Memory B cell (primary cell): Measurements from ENCODE around the gene SLC8A1.

Experiments used
- ATAC-seq: fragments of 150-1000 bp; cut with Tn5 transposase; 2 replicates; pipeline ENCODE4 v1.10.0; 2021; ENCODE audit warnings: low read depth, mild to moderate bottlenecking, moderate library complexity
- DNase-seq, 2 donors: peaks; one replicate each; pipeline ENCODE4 v3.0.0; 2022; ENCODE audit warnings: low spot score in 2 of 2
- H3K27ac Mint-ChIP-seq: one replicate; pipeline ENCODE4 v1.8.0; 2022; ENCODE audit warnings: mild to moderate bottlenecking, moderate library complexity, mixed read lengths
- H3K27me3 Mint-ChIP-seq: one replicate; pipeline ENCODE4 v1.8.0; 2022; ENCODE audit warnings: mixed read lengths
- H3K36me3 Mint-ChIP-seq: one replicate; pipeline ENCODE4 v1.8.0; 2022; ENCODE audit warnings: mild to moderate bottlenecking, mixed read lengths
- H3K4me1 Mint-ChIP-seq: one replicate; pipeline ENCODE4 v1.8.0; 2022; ENCODE audit warnings: mixed read lengths
- H3K4me3 Mint-ChIP-seq: one replicate; pipeline ENCODE4 v1.8.0; 2022; ENCODE audit warnings: mild to moderate bottlenecking, moderate library complexity, mixed read lengths
- H3K9me3 Mint-ChIP-seq: one replicate; pipeline ENCODE4 v1.8.0; 2022; ENCODE audit warnings: mixed read lengths

Gene SLC8A1

GRCh38 chr2:40357667-40358066, 94.2 kb downstream of the SLC8A1 start:
- no peak overlapping the region for H3K27ac Mint-ChIP-seq
- H3K4me3 Mint-ChIP-seq: no peak overlapping the region
- no peaks in the 10 kb centered on the region for H3K9me3 Mint-ChIP-seq
- H3K27me3 Mint-ChIP-seq: peaks cover 5% of the 10 kb centered on the region
- H3K36me3 Mint-ChIP-seq: no peaks in the 10 kb centered on the region
- ATAC-seq: no peak
- H3K4me1 Mint-ChIP-seq: peaks cover 3% of the 10 kb centered on the region
- DNase-seq: no peak

- H3K27ac Mint-ChIP-seq: no peak overlapping the region
- no peaks in the 10 kb centered on the region for H3K9me3 Mint-ChIP-seq
These were observed 96.4 kb downstream of the SLC8A1 start for GRCh38 chr2:40355451-40355850.

GRCh38 chr2:40353231-40353630, 98.7 kb downstream of the SLC8A1 start:
- Mint-ChIP-seq H3K27me3 (peaks cover 1% of the 10 kb centered on the region), H3K4me1 (no peaks in the 10 kb centered on the region), H3K27ac (no peak overlapping the region), H3K9me3 (no peaks in the 10 kb centered on the region), H3K4me3 (no peak overlapping the region), H3K36me3 (no peaks in the 10 kb centered on the region)
- no peak for ATAC-seq
- DNase-seq: no peak

More at GRCh38 chr2:40355451-40355850, 96.4 kb downstream of the SLC8A1 start:
- ATAC-seq (no peak), DNase-seq (no peak)
- Mint-ChIP-seq H3K4me3 (no peak overlapping the region), H3K4me1 (peaks cover 3% of the 10 kb centered on the region), H3K36me3 (no peaks in the 10 kb centered on the region), H3K27me3 (peaks cover 5% of the 10 kb centered on the region)

GRCh38 chr2:40352703-40353099, 99.2 kb downstream of the SLC8A1 start:
- no peak overlapping the region for H3K4me3 Mint-ChIP-seq
- no peak for DNase-seq
- H3K9me3 Mint-ChIP-seq: no peaks in the 10 kb centered on the region
- ATAC-seq: no peak
- peaks cover under 1% of the 10 kb centered on the region for H3K27me3 Mint-ChIP-seq
- no peaks in the 10 kb centered on the region for H3K4me1 Mint-ChIP-seq
- no peaks in the 10 kb centered on the region for H3K36me3 Mint-ChIP-seq
- H3K27ac Mint-ChIP-seq: no peak overlapping the region

GRCh38 chr2:40352041-40352702, 99.7 kb downstream of the SLC8A1 start:
- no peaks in the 10 kb centered on the region for H3K9me3 Mint-ChIP-seq
- H3K27ac Mint-ChIP-seq: no peak overlapping the region
- no peaks in the 10 kb centered on the region for H3K27me3 Mint-ChIP-seq
- no peak overlapping the region for H3K4me3 Mint-ChIP-seq
- no peaks in the 10 kb centered on the region for H3K36me3 Mint-ChIP-seq
- ATAC-seq: no peak
- DNase-seq: no peak
- no peaks in the 10 kb centered on the region for H3K4me1 Mint-ChIP-seq

- H3K4me3 Mint-ChIP-seq: no peak overlapping the region
- H3K9me3 Mint-ChIP-seq: no peaks in the 10 kb centered on the region
- H3K4me1 Mint-ChIP-seq: no peaks in the 10 kb centered on the region
- ATAC-seq (no peak), DNase-seq (no peak)
- H3K27me3 Mint-ChIP-seq: no peaks in the 10 kb centered on the region
- H3K27ac Mint-ChIP-seq: no peak overlapping the region
- H3K36me3 Mint-ChIP-seq: no peaks in the 10 kb centered on the region
These were observed 103.2 kb downstream of the SLC8A1 start for GRCh38 chr2:40348665-40349064.

GRCh38 chr2:40348038-40348437, 103.9 kb downstream of the SLC8A1 start:
- Mint-ChIP-seq H3K4me3 (no peak overlapping the region), H3K27me3 (no peaks in the 10 kb centered on the region), H3K9me3 (no peaks in the 10 kb centered on the region), H3K36me3 (no peaks in the 10 kb centered on the region), H3K4me1 (no peaks in the 10 kb centered on the region), H3K27ac (no peak overlapping the region)
- no peak for ATAC-seq
- no peak for DNase-seq

- H3K27me3 Mint-ChIP-seq: no peaks in the 10 kb centered on the region
- no peaks in the 10 kb centered on the region for H3K36me3 Mint-ChIP-seq
- H3K4me3 Mint-ChIP-seq: no peak overlapping the region
- H3K27ac Mint-ChIP-seq: no peak overlapping the region
- DNase-seq: no peak
- H3K4me1 Mint-ChIP-seq: no peaks in the 10 kb centered on the region
- ATAC-seq: no peak
- no peaks in the 10 kb centered on the region for H3K9me3 Mint-ChIP-seq
These were observed 105.1 kb downstream of the SLC8A1 start for GRCh38 chr2:40346535-40347354.

GRCh38 chr2:40344364-40344763, 107.5 kb downstream of the SLC8A1 start:
- DNase-seq (no peak), ATAC-seq (no peak)
- H3K4me1 Mint-ChIP-seq: no peaks in the 10 kb centered on the region
- H3K36me3 Mint-ChIP-seq: no peaks in the 10 kb centered on the region
- no peaks in the 10 kb centered on the region for H3K9me3 Mint-ChIP-seq
- no peak overlapping the region for H3K4me3 Mint-ChIP-seq
- no peaks in the 10 kb centered on the region for H3K27me3 Mint-ChIP-seq
- H3K27ac Mint-ChIP-seq: no peak overlapping the region

GRCh38 chr2:40343902-40344301, 108.0 kb downstream of the SLC8A1 start:
- DNase-seq (no peak), ATAC-seq (no peak)
- no peak overlapping the region for H3K27ac Mint-ChIP-seq
- no peaks in the 10 kb centered on the region for H3K9me3 Mint-ChIP-seq
- no peaks in the 10 kb centered on the region for H3K4me1 Mint-ChIP-seq
- peaks cover 2% of the 10 kb centered on the region for H3K27me3 Mint-ChIP-seq
- H3K36me3 Mint-ChIP-seq: no peaks in the 10 kb centered on the region
- H3K4me3 Mint-ChIP-seq: no peak overlapping the region

GRCh38 chr2:40341198-40341597, 110.7 kb downstream of the SLC8A1 start:
- Mint-ChIP-seq H3K36me3 (no peaks in the 10 kb centered on the region), H3K4me3 (no peak overlapping the region), H3K9me3 (no peaks in the 10 kb centered on the region), H3K27ac (no peak overlapping the region), H3K4me1 (no peaks in the 10 kb centered on the region), H3K27me3 (peaks cover 2% of the 10 kb centered on the region)
- no peak for ATAC-seq
- DNase-seq: no peak

- no peak overlapping the region for H3K27ac Mint-ChIP-seq
- ATAC-seq: no peak
- no peaks in the 10 kb centered on the region for H3K36me3 Mint-ChIP-seq
- DNase-seq: no peak
- H3K4me1 Mint-ChIP-seq: no peaks in the 10 kb centered on the region
- peaks cover 2% of the 10 kb centered on the region for H3K27me3 Mint-ChIP-seq
- H3K9me3 Mint-ChIP-seq: no peaks in the 10 kb centered on the region
- H3K4me3 Mint-ChIP-seq: no peak overlapping the region
These were observed 112.9 kb downstream of the SLC8A1 start for GRCh38 chr2:40339026-40339425.

- DNase-seq: no peak
- Mint-ChIP-seq H3K9me3 (peaks cover 1% of the 10 kb centered on the region), H3K36me3 (no peaks in the 10 kb centered on the region), H3K27me3 (no peaks in the 10 kb centered on the region), H3K27ac (no peak overlapping the region), H3K4me1 (no peaks in the 10 kb centered on the region), H3K4me3 (no peak overlapping the region)
- no peak for ATAC-seq
These were observed 119.6 kb downstream of the SLC8A1 start for GRCh38 chr2:40332191-40332826.

GRCh38 chr2:40330096-40330495, 121.8 kb downstream of the SLC8A1 start:
- ATAC-seq: no peak
- Mint-ChIP-seq H3K27ac (no peak overlapping the region), H3K27me3 (no peaks in the 10 kb centered on the region), H3K4me3 (no peak overlapping the region), H3K4me1 (no peaks in the 10 kb centered on the region), H3K36me3 (no peaks in the 10 kb centered on the region), H3K9me3 (peaks cover 1% of the 10 kb centered on the region)
- DNase-seq: no peak
